NCI-H2081 treated with DMSO at 0.1 percent for 48 hours (cell line): ENCODE measurements around the gene ATF5.
"Not testable (repeated sequence)": the region's sequence is repeated elsewhere in the genome, so short reads cannot be mapped to it uniquely, and the experiment has no call there.

Source experiments
- DNase-seq: peaks from one replicate; lab custom pipeline; 2025; lab: John Stamatoyannopoulos, UW

The ATF5 gene

DNA sequence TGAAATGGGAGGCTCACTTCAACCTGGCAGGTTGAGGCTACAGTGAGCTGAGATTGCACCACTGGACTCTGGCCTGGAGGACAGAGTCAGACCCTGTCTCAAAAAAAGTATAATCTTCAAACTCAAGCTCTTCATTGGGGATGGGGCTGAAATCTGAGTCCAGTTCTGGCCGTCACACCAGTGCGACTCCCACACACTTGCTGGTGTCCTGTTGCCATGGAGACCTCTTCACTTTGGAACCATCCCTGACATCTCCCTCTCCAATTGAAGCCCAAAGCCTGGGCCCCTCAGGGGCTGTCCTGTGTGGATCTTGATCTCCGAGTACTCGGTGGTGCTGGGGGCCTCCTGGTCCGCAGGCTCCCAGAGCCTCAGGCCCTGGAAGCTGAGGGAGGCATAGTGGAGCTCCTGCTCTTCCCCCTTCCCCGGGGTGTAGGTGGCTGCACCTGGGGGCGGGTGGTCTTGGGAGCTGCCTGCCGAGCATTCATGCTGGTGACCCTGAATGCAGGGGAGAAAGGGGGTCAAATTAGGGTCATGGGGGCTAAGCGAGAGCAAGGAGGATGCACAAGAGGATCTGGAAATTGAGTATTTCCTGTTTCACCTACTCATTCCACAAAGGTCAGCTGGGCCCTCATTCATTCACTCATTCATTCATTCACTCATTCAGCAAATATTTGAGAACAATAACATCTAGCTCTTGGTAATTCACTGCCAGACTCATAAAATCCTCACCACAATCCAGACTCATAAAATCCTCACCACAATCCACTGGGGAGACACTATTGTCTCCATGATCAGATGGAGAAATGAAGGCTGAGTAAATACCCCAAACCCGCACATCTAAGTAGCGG, 21.0 kb downstream of the ATF5 start:
- no peak for DNase-seq

DNA sequence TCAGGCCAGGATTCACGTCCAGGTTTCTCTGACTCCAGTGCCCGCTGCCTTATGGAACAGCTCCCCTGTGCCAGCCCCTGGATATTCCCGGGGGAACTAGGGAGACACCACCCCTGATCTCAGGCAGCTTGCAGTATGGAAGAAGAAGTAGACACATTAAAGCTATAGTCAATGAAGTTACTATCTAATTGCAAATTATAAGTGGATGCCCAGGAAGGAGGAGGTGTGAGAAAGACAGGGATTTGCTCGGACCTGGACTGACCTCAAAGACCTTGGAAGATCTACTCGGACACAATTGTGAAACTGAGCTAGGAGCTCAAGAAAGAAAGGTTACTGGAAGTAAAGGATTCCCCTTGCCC, 21.6 kb downstream of the ATF5 start:
- DNase-seq = no peak

DNA sequence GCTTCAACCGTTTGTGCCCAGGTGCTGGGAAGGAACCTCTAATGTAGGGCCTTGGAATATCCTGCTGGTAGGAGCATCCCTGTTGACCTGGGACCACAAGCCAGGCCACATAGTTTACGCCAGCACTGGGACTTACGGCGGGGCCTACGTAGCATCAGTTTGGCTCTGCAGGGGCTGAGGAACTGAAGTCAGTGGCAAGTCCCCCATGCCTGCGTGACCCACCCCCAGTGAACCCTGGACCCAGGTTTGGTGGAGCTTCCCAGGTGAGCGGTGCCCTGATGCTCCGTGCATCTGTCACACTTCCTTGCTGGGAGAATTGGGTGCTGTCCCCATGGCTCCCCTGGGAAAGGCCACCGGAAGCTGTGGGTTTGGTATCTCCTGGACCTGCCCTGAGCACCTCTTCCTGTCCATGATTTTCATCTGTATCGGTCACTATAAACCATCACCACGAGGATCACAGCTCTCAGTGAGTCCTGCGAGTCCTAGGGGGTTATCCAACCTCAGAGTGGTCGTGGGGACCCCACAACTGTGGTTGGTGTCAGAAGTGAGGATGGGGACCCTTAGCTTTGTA, 22.0 kb downstream of the ATF5 start:
- no peak for DNase-seq

DNA sequence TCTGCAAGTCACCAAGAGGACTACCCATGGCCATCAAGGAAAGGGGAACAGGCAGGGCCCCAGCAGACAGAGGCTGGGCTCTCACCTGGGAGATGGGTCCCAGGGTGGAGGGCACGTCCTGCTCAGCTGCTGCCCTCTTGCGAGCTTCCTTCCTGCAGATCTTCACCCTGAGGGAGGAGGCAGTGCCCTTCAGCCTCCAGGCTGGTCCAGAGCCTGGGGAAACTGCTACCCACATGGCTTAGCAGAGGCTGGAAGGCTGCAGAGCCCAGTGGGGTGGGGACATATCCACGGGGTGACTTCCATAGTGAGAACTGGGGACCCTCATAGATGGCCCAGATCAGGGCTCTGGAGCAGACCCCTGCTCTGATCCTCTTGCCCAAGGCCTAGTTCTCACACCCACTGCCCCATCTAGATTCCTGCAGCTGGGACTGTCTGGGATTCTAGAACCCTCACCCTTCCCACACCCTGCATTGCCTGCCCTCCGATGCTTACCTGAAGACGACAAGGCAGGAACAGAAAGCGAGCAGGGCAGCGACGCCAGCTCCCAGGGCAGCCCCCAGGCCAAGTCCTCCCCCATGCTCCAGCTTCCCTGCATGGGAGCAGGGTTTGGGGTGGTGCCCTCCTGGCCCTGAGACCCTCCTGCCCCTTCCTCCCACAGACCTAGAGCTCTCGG, 22.9 kb downstream of the ATF5 start:
- no peak for DNase-seq

DNA sequence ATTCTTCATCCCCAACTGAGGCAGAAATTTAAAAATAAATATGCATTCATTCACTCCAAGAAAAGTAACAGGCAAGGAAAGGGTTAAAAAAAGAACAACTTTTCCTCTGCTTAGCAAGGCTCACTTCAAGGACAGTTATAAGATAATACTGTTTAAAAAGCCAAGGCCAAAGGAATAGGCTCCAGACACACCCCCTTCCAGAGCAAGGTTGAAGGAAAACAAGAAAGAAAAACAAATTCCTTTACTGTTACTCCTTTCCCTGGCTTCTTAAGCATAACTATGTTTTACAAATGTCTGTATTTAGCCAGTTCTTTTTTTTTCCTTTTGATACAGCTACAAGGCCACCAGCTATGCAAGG, 23.5 kb downstream of the ATF5 start:
- no peak for DNase-seq

DNA sequence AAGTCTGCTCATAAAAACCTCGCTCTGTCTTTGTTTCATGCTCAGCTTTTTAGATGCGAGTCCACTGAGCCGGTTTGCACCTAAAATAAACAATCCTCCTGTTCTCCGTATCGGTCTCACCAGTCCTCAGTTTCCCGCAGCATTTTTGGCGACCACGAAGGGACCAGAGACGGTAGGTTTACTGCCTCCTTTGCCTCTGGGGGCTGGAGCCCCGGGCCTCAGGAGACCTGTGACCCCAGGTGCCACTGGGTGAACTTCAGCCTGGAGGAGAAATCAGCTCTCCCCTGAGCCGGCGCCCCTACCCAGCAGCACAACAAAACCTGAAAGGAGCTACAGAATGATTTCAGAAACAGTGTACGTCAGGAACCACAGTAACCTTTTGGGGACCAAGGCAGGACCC, 23.9 kb downstream of the ATF5 start:
- DNase-seq = no peak

DNA sequence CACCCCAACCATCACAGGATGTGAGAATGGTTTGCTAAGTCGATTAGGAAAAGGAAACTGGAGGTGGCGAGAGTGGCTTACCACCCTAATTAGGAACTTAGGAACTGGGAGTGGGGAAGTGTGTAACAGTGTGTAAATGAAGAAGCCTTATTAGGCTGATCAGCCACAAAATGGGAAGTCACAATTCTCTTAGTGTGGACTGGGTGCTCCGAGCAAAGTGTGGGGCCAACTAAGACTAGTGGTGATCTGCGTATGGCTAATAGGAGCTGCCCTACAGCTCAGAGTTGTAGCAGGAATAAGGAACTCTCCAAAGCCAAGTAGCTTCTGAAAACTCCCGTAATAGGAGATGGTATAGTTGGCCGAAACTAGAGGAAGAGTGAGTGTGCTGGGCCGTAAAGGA, 24.4 kb downstream of the ATF5 start:
- DNase-seq = no peak

DNA sequence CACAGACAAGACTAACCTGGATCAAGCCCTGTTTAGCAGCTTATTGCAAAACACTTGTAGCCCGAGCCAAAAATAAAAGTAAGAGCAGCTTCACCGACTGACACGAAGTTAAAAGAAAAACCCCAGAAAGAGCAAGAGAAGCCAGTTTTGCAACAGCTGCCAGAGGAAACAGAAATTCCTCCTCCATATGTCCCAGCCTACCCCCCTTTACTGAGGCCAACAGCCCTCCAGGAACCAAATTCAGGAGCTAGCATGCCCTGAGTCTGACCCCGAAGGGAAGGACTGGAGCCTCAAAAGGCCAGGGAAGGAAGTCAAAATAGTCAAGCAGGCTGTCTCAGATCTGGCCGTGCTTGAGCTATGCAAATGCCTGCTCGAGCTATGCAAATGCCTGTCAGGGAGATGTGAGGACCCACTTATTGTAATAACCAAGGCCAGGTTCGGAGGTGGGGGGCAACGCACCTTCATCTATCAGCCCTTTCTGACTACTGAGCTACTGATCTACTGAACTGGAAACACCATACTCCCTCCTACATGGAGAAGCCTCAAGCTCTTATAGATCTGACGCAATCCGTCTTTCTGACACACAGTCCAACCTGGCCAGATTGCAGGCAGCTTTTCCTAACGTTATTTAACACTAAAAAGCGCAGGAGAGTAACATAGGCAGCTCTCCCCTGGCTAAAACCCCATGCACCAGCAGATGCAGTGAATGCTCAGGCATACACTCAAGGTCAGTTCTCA, 25.3 kb downstream of the ATF5 start:
- no peak for DNase-seq

DNA sequence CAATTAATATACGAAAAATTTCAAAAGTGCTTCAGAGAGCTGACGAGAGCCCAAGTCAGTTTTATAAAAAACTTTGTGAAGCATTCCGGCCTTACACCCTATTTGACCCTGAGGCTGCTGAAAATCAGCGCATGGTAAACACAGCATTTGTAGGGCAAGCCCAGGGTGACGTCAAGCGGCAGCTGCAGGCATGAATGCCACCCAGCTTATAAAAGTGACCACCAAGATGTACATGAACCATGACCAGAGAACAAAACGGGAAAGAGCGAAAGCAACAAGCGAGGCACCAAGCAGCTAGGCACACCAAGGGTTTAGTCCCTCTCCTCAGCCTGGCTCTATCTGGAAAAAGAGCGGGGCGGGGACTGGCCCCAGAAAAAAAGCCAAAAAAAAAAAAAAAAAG, 25.9 kb downstream of the ATF5 start:
- no peak for DNase-seq

DNA sequence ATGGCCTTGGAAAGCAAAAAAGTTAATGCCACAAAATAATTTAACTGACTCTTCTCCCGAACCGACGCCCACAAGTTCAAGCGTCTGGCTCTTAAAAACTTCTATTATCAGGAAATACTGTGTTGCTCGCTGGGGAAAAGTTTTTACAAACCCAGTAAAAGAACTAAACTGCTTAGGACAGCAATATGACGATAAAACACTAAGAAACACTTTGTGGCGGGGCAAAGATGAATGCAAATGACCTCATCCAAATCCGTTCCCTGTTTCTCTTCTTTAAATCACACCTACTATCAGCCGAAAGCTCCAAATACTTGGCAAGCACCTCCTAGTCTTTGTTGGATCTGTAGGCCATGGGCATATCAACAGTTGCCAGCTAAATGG, 27.1 kb downstream of the ATF5 start:
- no peak for DNase-seq

DNA sequence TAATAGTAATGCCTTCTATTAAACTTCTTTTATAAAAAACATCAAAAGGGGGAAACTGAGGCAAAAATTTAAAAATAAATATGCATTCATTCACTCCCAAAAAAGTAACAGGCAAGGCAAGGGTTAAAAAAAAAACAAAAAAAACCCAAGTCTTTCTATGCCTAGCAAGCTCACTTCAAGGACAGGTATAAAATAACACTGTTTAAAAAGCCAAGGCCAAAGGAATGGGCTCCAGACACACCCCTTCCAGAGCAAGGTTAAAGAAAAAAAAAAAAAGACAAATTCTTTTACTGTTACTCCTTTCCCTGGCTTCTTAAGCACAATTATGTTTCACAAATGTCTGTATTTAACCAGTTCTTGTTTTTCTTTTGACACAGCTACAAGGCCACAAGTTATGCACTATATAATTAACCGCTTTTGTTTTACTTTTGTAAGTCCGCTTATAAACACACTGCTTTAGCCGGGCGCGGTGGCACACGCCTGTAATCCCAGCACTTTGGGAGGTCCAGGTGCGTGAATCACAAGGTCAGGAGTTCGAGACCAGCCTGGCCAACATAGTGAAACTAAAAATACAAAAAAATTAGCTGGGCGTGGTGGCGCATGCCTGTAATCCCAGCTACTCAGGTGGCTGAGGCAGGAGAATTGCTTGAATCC, 28.4 kb downstream of the ATF5 start:
- no peak for DNase-seq

DNA sequence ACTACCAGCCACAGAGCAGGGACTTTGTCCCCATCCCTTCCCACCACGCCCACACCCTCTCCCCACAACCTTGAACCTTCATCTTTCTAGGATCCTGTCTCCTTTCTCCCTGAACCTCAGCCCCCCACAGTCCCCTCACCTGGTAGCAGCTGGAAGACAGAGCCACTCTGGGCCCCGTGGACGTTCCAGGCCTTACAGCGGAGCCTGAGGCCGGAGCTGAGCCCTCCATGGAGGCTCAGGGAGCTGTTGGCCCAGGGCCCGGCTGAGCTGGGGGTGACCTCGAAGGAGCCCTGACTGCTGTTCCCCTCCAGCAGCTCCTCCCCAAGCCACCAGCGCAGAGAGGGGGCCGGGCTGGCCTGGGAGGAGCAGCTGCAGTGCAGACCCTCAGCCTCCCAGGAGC, 29.1 kb downstream of the ATF5 start:
- DNase-seq = not testable (repeated sequence)

DNA sequence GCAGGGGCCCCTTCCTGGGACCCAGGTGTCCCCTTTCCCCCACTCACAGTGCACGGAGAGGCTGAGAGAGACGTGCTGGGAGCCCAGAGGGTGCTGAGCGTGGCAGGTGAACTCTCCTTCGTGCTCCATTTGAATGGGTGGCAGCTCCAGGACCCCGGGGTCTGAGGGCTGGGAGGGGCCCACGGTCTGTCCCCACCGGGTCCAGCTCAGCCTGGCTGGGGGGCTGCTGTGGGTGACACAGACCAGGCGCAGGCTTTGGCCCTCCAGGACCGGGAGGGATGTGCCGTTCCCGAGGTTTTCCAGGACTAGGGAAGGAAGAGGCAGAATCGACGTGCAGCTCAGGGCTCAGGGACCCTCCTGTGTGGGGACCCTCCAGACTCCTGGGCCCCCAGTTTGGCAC, 29.6 kb downstream of the ATF5 start:
- not testable (repeated sequence) for DNase-seq

DNA sequence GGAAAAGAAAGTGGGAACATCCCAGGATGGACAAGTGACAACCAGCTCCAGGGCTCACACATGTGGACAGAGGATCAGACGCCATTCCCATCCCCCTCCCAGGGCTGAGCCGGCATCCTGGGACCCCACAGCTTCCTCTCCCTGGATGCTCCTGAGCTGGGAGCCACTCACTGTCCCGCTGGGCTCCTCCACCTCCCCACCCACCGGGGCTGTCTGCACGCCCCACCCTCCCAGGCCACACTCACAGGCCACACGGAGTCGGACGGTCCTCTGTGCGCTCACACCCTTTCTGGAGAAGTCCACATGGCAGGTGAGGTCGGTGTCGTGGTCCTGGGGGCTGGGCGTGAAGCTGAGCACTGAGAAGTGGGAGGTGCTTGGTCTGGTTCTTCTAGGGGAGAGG, 30.9 kb downstream of the ATF5 start:
- not testable (repeated sequence) for DNase-seq

DNA sequence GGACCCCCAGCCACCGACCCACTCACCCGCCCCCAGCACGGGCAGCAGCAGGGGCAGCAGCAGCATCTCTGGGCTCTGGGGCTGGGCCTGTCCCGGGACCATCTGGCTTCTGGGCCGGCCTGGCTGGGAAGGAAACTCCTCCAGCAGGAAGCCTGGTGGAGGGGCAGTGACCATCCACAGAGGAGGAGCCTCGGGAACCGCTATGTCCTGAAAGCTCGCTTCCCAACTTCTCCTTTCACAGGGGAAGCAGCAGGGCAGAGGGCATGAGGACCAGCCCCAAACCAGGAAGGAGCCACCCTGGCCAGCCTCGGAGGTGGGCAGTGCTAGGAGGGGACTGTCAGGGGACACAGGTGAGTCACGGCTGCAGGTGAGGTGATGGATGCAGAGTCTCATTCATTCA, 32.0 kb downstream of the ATF5 start, which contains the start of gene SIGLEC11:
TSS of gene SIGLEC11 (minus strand) at position 193 of the 400 bp plus-strand sequence. CDS start at position 102, 91 bp downstream.
- DNase-seq = not testable (repeated sequence)

DNA sequence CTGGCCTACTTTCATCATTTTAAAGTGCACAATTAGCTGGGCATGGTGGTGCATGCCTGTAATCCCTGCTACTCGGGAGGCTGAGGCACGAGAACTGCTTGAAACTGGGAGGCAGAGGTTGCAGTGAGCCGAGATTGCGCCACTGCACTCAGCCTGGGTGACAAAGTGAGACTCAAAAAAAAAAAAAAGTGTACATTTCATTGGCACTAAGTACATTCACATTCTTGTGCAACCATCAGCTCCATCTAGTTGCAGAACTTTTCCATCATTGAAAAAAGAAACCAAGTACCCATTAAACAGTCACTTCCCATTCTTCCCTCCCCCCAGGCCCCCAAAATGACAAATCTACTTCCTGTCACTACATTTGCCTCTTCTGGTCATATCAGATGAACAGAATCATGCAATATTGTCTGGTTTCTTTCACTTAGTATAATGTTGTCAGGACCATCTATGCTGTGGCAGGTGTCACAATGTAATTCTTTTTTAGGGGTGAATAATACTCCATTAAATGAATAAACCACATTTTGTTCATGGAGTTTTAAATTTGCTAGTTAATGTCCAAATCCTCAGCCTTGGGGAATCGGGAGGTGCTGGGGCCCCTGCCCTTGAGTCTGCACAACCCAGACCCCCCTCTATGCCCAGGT, 39.4 kb downstream of the ATF5 start:
- no peak for DNase-seq

DNA sequence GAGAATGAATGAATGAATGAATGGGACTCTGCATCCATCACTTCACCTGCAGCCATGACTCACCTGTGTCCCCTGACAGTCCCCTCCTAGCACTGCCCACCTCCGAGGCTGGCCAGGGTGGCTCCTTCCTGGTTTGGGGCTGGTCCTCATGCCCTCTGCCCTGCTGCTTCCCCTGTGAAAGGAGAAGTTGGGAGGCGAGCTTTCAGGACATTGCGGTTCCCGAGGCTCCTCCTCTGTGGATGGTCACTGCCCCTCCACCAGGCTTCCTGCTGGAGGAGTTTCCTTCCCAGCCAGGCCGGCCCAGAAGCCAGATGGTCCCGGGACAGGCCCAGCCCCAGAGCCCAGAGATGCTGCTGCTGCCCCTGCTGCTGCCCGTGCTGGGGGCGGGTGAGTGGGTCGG, 40.4 kb downstream of the ATF5 start:
- DNase-seq = not testable (repeated sequence)

DNA sequence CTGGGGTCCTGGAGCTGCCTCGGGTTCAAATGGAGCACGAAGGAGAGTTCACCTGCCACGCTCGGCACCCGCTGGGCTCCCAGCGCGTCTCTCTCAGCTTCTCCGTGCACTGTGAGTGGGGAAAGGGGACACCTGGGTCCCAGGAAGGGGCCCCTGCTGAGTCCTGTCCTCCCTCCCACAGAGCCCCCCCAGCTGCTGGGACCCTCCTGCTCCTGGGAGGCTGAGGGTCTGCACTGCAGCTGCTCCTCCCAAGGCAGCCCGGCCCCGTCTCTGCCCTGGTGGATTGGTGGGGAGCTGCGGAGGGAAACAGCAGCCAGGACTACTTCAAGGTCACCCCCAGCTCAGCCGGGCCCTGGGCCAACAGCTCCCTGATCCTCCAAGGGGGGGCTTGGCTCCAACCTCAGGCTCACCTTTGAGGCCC, 43.0 kb downstream of the ATF5 start:
- no peak for DNase-seq

DNA sequence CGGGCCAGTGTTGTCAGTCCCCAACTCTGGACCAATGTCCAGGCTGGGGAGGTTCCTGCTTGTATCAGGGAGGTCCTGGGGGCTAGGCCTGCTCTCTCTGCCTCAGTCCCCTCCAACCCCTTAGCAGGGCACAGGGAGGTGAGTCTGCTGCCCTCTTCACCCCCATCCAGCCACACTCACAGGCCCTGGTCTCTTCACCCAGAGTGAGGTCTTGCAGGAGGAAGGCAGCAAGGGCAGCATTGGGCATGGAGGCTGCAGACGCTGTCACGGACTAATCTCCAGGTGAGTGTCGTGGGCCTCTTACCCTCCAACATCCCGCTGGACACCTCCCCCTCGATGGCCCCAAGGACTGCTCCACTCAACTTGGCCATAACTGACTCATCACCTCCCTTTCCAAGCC, 43.8 kb downstream of the ATF5 start:
- DNase-seq = no peak

DNA sequence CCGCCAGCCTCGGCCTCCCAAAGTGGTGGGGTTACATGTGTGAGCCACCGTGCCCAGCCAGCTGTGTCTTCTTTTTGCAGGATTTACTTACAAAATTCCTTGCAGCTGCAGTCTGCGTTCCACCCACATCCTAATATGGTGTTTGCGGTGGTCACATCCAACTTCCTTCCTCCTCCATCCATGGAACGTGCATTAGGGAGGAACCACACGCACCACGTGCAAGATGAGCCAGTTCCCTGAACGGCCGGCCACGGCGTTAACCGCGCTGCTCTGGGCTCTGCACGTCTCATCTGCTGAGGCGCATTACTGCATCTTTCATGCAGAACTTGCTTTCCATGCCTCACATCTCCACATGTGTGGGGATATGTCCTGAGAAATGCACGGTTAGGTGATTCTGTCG, 45.0 kb downstream of the ATF5 start:
- DNase-seq = no peak

DNA sequence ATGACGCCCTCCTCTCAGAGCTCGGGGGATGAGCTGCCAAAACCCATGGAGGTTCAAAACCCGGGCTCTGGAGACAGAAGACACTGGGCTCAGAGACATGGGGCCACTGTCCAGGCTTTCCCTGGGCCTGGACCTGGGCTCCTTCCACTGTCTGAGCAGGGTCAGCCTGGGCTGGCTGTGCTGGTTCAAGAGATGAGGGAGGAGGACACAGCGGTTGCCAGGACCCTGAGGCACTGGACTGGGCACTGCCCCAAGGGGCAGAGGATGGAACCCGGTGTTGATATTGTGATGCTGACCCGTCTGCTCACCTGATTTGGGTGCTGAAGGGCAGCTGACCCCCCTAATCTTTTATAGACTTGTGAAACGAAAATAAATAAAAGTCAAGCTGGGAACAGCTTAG, 46.0 kb downstream of the ATF5 start:
- DNase-seq = no peak

DNA sequence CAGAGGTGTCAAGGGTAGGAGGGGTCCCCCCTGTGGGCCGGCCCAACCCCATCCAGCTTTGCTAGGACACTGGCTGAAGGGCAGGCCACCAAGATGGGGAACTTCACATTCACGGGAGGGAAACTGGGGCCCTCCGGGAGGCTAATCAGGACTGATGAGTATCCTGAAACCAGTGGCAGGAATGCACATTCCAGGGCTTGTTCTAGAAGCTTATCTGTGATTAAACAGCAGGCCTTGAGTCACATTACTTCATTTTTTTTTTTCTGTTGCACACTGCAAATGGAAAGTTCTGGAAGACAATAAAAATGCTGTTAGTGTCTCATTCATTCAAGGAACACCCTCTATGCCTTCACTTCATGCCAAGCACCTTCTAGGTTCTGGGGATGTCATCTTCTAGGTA, 47.5 kb downstream of the ATF5 start:
- DNase-seq = no peak
